Smooth muscle cell (in vitro differentiated cells): ENCODE results near the gene CDH2. TPM values are rescaled to one million over a fixed set of nuclear protein-coding genes. Genes with fewer than 3 reads are reported as not detected.

Source experiments
- DNase-seq: peaks from one replicate; lab custom pipeline; 2025; ENCODE audit not compliant: unreplicated experiment; lab: John Stamatoyannopoulos, UW
- H2AFZ ChIP-seq: fragments of 200-600 bp; sonication (generic); 2 replicates; pipeline ENCODE4 v1.6.0; 2016; ENCODE audit warnings: antibody characterized with exemption, low read depth, mild to moderate bottlenecking
- H3F3A ChIP-seq: fragments of 200-600 bp; sonication (generic); 2 replicates; pipeline ENCODE4 v1.6.0; 2017; ENCODE audit warnings: antibody characterized with exemption, low read depth
- H3K27ac ChIP-seq: fragments of 200-600 bp; sonication (generic); 2 replicates; pipeline ENCODE4 v1.5.1; 2016; ENCODE audit warnings: low read depth, mild to moderate bottlenecking
- H3K27me3 ChIP-seq: fragments of 200-600 bp; sonication (generic); 2 replicates; pipeline ENCODE4 v1.6.1; 2016; ENCODE audit warnings: low read depth, mild to moderate bottlenecking
- H3K36me3 ChIP-seq: fragments of 200-600 bp; sonication (generic); 2 replicates; pipeline ENCODE4 v1.5.1; 2016; ENCODE audit warnings: low read depth
- H3K4me1 ChIP-seq: fragments of 200-600 bp; sonication (generic); 2 replicates; pipeline ENCODE4 v1.5.1; 2016; ENCODE audit warnings: low read depth
- H3K4me2 ChIP-seq: fragments of 200-600 bp; sonication (generic); 2 replicates; pipeline ENCODE4 v1.6.0; 2016; ENCODE audit warnings: mild to moderate bottlenecking
- H3K4me3 ChIP-seq: fragments of 200-600 bp; sonication (generic); 2 replicates; pipeline ENCODE4 v1.5.1; 2016; ENCODE audit warnings: mild to moderate bottlenecking
- H3K79me2 ChIP-seq: fragments of 200-600 bp; sonication (generic); 2 replicates; pipeline ENCODE4 v1.6.0; 2016; ENCODE audit warnings: low read depth, mild to moderate bottlenecking
- H3K9ac ChIP-seq: fragments of 200-600 bp; sonication (generic); 2 replicates; pipeline ENCODE4 v1.6.0; 2016; ENCODE audit warnings: low read depth
- H3K9me3 ChIP-seq: fragments of 200-600 bp; sonication (generic); replicated peaks from 2 replicates; pipeline ENCODE4 v1.5.1; 2016; ENCODE audit warnings: low read depth
- H4K20me1 ChIP-seq: fragments of 200-600 bp; sonication (generic); 2 replicates; pipeline ENCODE4 v1.6.0; 2016; ENCODE audit warnings: low read depth
- CTCF ChIP-seq: fragments of 200-600 bp; sonication (generic); IDR thresholded peaks from 2 replicates; pipeline ENCODE4 v1.5.1; 2017; ENCODE audit warnings: borderline replicate concordance, mild to moderate bottlenecking, antibody characterized with exemption; ENCODE audit not compliant: insufficient read depth, poor library complexity, severe bottlenecking
- WGBS: methylation state at CpG from one replicate; pipeline ENCODE4 v1.1.7; 2016; ENCODE audit warnings: low lambda C conversion rate; 5-methylcytosine and 5-hydroxymethylcytosine counted together
- polyA plus RNA-seq: library from polyadenylated mRNA; unstranded; fragments of >200 nt; fragmentation: Nextera tagmentation; extraction: Ambion mirVana; gene quantifications from 2 replicates; pipeline ENCODE4 v1.2.1, GENCODE V29; 2016
- total RNA-seq: library from RNA; depleted of rRNA; stranded (reverse); fragments of >200 nt; gene quantifications from 2 replicates; pipeline ENCODE4 v1.2.3, GENCODE V29; 2014

Gene CDH2
- total and polyA plus RNA-seq, 2 experiments from 2014 or later = 132 to 251 TPM

- DNase-seq = no peak
- Histone ChIP-seq H2AFZ (no peak overlapping the region), H3K4me2 (peak overlapping the region; percentile 27), H3K79me2 (peaks cover 54% of the 10 kb centered on the region), H3K4me3 (no peak overlapping the region), H3K4me1 (peaks cover 54% of the 10 kb centered on the region), H3K27ac (peak overlapping the region; percentile 39), H3K27me3 (no peaks in the 10 kb centered on the region), H4K20me1 (no peaks in the 10 kb centered on the region), H3K36me3 (no peaks in the 10 kb centered on the region), H3F3A (peaks cover 23% of the 10 kb centered on the region), H3K9ac (no peak overlapping the region), H3K9me3 (no peaks in the 10 kb centered on the region)
- no peak for TF ChIP-seq CTCF
- WGBS = 22% methylated on average over 3 of the region's 3 CpGs
Measured at GRCh38 chr18:28075501-28075900, 101.4 kb downstream of the CDH2 start.

GRCh38 chr18:28074076-28074475 lies 102.9 kb downstream of the CDH2 start:
- Histone ChIP-seq H3K27ac (no peak overlapping the region), H3K4me2 (no peak overlapping the region), H3K9me3 (no peaks in the 10 kb centered on the region), H3K9ac (no peak overlapping the region), H3K4me1 (peaks cover 40% of the 10 kb centered on the region), H3K4me3 (no peak overlapping the region), H3K79me2 (peaks cover 64% of the 10 kb centered on the region), H2AFZ (no peak overlapping the region), H3F3A (peaks cover 10% of the 10 kb centered on the region), H3K27me3 (no peaks in the 10 kb centered on the region), H3K36me3 (no peaks in the 10 kb centered on the region), H4K20me1 (no peaks in the 10 kb centered on the region)
- 68% methylated on average over 1 of the region's 1 CpG for WGBS
- no peak for DNase-seq
- no peak for TF ChIP-seq CTCF

- no peak overlapping the region for H3K4me2 ChIP-seq
- no peak for TF ChIP-seq CTCF
- no peaks in the 10 kb centered on the region for H4K20me1 ChIP-seq
- no peaks in the 10 kb centered on the region for H3K27me3 ChIP-seq
- peaks cover 68% of the 10 kb centered on the region for H3K79me2 ChIP-seq
- no peak overlapping the region for H3K4me3 ChIP-seq
- no peaks in the 10 kb centered on the region for H3K9me3 ChIP-seq
- no peak overlapping the region for H2AFZ ChIP-seq
- DNase-seq = no peak
- H3K27ac ChIP-seq = peak overlapping the region; percentile 14
- no peak overlapping the region for H3K9ac ChIP-seq
- WGBS = 21% methylated on average over 3 of the region's 3 CpGs
- peaks cover 6% of the 10 kb centered on the region for H3F3A ChIP-seq
- H3K36me3 ChIP-seq = no peaks in the 10 kb centered on the region
- H3K4me1 ChIP-seq = peaks cover 36% of the 10 kb centered on the region
Measured at GRCh38 chr18:28073658-28074057, 103.3 kb downstream of the CDH2 start.

- H3K36me3 ChIP-seq = peaks cover 5% of the 10 kb centered on the region
- H3K4me1 ChIP-seq = peaks cover 29% of the 10 kb centered on the region
- no peaks in the 10 kb centered on the region for H3F3A ChIP-seq
- H3K4me3 ChIP-seq = no peak overlapping the region
- DNase-seq = no peak
- no peak overlapping the region for H3K4me2 ChIP-seq
- H3K27ac ChIP-seq = peak overlapping the region; percentile 16
- no peak overlapping the region for H2AFZ ChIP-seq
- peaks cover 90% of the 10 kb centered on the region for H3K79me2 ChIP-seq
- H3K9me3 ChIP-seq = no peaks in the 10 kb centered on the region
- 84% methylated on average over 5 of the region's 5 CpGs for WGBS
- H3K9ac ChIP-seq = no peak overlapping the region
- H3K27me3 ChIP-seq = no peaks in the 10 kb centered on the region
- H4K20me1 ChIP-seq = no peaks in the 10 kb centered on the region
- TF ChIP-seq CTCF = no peak
Measured at GRCh38 chr18:28071199-28071598, 105.7 kb downstream of the CDH2 start.
